Retina (tissue), 1 donor: Measurements from ENCODE around the gene UNC5B.
"Not testable (repeated sequence)": the region's sequence is repeated elsewhere in the genome, so short reads cannot be mapped to it uniquely, and the experiment has no call there.

Experiments used
- DNase-seq: peaks from one replicate; pipeline ENCODE4 v3.0.0-alpha.2; 2016

The UNC5B gene

GRCh38 chr10:71285986-71286385 is 73.6 kb downstream of the UNC5B start:
- no peak for DNase-seq

- no peak for DNase-seq
Observed at GRCh38 chr10:71286521-71287294, 74.3 kb downstream of the UNC5B start.

- no peak for DNase-seq
Observed at GRCh38 chr10:71287456-71287855, 75.1 kb downstream of the UNC5B start.

GRCh38 chr10:71288461-71288860 is 76.1 kb downstream of the UNC5B start:
- no peak for DNase-seq

GRCh38 chr10:71289421-71290130 is 77.2 kb downstream of the UNC5B start:
- no peak for DNase-seq

GRCh38 chr10:71290331-71290730 is 78.0 kb downstream of the UNC5B start:
- DNase-seq: no peak

- DNase-seq: no peak
Observed at GRCh38 chr10:71290806-71291527, 78.6 kb downstream of the UNC5B start.

- no peak for DNase-seq
Observed at GRCh38 chr10:71291528-71291900, 79.1 kb downstream of the UNC5B start.

GRCh38 chr10:71292624-71293445 is 80.5 kb downstream of the UNC5B start:
- DNase-seq: no peak

GRCh38 chr10:71293446-71294084 is 81.2 kb downstream of the UNC5B start:
- DNase-seq: no peak

- no peak for DNase-seq
Observed at GRCh38 chr10:71294091-71294561, 81.8 kb downstream of the UNC5B start.

GRCh38 chr10:71294856-71295255 is 82.5 kb downstream of the UNC5B start:
- no peak for DNase-seq

GRCh38 chr10:71295641-71296040 is 83.3 kb downstream of the UNC5B start:
- no peak for DNase-seq

- DNase-seq: no peak
Observed at GRCh38 chr10:71296086-71296485, 83.7 kb downstream of the UNC5B start.

- DNase-seq: not testable (repeated sequence)
Observed at GRCh38 chr10:71296811-71297210, 84.4 kb downstream of the UNC5B start.

GRCh38 chr10:71297343-71297742 is 85.0 kb downstream of the UNC5B start:
- no peak for DNase-seq

GRCh38 chr10:71299071-71299785 is 86.9 kb downstream of the UNC5B start:
- no peak for DNase-seq

GRCh38 chr10:71300555-71301370 is 88.4 kb downstream of the UNC5B start:
- DNase-seq: no peak

GRCh38 chr10:71301371-71301916 is 89.1 kb downstream of the UNC5B start:
- no peak for DNase-seq

GRCh38 chr10:71302451-71302850 is 90.1 kb downstream of the UNC5B start:
- DNase-seq: no peak
